Astrocyte of the hippocampus (primary cell): Measurements from ENCODE around the gene P4HB.
"Not testable (repeated sequence)": the region's sequence is repeated elsewhere in the genome, so short reads cannot be mapped to it uniquely, and the experiment has no call there.

Experiments used
- DNase-seq: peaks from one replicate; pipeline ENCODE4 v3.0.0; 2011; ENCODE audit warnings: low read depth, low spot score

P4HB gene

DNA sequence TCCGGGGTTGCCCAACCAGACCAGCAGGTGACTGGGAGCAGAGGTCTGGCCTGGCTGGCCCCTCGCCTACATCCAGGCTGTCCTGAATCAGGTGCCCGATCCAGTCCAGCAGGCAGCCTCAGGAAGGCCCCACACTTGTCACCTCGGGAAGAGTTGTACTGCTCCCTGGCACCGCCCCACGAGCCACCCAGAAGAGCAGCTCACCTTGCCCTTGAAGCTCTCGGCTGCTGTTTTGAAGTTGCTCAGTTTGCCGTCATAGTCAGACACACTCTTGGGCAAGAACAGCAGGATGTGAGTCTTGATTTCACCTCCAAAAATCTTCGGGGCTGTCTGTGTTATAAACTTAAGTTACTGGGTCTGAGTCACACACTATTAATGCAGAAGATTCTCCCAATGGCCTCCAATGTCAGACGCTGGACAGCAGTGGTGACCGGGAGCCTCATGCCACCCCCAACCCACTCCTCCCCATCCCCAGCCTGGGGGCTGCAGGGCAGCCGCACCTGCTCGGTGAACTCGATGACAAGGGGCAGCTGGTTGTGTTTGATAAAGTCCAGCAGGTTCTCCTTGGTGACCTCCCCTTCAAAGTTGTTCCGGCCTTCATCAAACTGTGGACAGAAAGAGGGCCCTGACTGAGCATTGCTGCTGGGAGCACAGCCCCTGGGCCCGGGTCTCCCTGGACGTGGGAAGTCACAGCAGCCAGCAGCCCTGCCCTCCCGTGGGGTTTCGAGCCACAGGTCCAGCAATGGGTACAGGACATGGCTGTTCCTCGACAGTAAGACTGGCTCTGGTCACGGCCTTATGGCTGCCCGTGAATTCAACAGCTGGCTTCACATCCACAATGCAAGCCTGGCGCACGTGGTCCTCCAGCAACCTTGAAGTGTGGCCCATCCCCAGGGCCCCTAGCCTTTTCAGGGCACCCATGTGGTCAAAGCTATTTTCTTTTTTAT, 13.3 kb downstream of the P4HB start:
- DNase-seq, result no peak

DNA sequence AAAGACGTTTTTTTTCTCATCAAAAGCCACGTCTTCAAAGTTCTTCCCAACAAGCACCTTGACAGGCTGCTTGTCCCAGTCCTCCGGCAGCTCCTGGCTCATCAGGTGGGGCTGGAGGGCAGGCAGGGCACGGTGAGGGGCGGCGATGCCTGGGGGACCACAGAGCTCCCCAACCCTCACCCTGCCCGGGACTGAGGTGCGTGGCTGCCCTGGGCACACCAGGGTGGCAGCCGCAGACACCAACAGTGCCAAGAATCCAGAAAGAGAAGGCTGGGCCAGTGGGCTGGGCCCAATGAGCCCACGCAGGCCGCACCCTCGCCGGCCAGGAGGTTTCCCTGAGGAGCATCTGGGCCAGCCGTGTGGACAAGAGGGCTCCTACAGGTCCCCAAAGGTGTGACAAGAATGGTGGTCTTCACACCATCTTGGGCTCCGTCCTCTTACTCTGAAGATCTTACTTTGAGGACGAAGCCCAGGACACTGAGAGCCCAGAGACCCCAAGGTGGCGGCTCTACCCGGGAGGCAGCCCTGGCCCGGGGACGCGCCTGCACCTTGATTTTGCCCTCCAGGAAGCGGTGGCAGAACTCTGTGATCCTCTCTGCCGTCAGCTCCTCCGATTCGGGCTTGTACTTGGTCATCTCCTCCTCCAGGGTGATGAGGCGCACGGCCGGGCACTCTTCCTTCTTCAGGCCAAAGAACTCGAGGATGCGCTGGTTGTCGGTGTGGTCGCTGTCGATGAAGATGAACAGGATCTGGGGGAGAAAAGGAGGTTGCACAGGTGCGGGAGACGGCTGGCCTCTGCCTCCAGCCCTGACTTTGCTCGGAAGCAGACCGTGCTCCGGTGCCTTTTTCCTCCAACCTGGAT, 14.2 kb downstream of the P4HB start:
- DNase-seq, result no peak

DNA sequence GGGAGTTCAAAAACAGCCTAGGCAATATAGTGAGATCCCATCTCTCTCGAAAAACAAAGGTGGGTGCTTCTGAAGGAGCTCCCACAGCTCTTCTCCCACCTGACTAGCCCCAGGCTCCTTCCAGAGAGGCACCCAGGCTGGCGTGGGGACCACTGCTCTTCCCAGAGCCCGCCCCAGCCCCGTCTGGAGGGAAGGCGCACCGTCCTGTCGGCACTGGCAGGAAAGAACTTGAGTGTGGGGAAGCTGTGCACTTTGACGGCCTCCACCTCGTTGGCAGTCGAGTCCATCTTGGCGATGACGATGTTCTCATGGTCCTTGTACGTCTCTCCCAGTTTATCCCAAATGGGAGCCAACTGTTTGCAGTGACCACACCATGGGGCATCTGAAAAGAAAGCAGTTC, 15.0 kb downstream of the P4HB start:
- DNase-seq, result no peak

DNA sequence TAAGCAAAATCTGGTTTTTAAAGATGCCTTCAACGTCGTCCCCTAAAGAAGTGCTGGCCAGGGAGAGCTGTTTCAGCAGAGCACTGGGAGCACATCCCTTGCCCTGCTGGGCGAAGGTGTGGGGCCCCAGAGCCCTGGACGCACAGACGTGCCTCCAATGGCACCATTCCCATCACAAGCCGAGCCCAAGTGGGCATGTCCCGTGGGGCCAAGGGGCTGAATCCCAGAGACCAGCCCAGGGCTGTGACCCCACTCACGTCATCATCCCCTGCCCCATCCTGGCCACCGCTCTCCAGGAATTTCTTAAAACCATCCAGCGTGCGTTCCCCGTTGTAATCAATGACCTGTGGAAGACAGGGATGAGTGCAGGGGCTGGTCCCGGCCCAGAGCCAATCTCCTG, 15.4 kb downstream of the P4HB start:
- DNase-seq, result no peak

DNA sequence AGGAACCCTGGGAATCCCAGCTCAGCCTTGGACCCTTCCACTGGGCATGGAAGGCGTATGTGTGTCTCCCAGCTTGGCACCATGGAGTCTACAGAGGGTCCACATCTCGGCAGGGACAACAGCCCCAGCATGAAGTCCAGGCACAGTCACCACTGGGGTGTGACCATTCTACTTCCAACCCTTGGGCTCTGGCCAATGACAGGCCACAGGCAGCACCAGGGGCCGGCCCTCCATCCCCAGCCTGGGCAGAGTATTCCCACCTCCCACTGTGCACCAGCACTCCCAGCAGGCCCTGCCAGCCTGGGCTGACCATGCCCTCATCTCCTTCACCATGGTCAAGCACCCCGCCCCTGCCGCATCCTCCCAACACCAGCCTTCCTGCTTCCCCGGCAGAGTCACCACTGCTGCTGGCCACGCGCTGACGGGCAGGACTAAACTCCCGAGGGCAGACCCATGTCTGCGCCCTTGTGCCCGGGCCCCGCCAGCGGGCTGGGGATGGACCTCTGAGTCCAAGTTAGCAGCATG, 15.9 kb downstream of the P4HB start:
- no peak for DNase-seq

DNA sequence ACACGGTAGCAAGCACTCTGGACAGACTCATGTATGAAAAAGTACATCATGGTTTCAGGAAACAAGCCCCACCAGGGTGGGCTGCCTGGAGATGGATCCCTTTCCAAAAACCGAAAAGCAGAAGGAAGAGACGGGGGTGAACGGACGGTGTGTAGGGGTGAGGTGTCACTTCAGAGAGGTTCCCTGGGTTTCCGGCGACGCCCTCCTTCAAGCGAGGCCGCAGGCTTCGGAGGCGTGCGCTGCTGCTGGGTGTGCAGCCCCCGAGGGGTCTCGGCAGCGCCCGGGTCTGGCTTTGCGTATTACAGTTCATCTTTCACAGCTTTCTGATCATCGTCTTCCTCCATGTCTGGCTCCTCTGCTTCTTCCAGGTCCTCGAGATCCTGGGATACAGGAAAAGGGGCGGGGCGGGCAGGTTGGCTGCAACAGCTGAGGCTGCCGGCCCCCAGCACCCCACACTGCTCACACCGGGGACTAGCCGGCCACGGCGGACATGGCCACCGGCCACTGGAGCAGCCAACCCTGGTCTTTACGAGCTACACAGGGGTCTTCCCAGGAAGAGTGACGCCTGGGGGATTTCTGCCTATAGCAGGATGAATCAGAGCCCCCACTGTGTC, 16.5 kb downstream of the P4HB start:
- no peak for DNase-seq

DNA sequence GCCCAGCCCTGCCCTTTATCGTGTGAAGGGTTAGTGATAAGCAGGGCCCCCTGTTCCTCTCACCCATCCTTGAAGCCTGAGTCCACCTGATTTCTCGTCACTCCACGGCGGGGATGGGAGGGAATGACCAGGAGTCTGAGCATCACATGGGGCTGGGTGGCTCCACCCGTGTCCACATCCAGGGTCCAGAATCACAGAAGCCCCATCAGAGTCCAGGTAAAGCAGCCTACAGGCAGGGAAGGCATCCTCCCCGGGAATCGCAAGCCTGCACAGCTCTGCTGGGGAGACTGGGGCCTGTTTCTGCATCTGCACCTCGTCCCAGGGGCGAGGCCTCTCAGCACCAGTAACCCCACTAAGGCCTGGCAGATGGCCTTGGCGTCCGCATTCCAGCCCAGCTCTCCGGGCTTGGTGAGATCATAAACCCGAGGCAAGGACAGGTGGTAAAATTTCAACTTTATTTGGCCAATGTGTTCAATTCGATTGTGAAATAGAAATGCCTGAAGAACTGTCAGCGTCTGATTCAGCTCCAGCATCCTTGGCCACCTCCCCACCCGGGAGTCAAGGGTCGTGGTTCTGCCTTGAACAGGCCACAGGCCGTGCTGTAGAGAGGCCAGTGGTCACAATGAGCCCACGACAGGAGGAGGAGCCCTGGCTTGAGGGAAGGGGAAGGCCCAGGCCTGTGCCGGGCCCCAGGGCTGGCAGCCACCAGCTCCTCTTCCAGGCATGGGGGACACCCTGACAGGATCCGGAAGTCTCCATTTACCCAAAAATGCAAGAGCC, 17.4 kb downstream of the P4HB start:
- DNase-seq, result no peak

DNA sequence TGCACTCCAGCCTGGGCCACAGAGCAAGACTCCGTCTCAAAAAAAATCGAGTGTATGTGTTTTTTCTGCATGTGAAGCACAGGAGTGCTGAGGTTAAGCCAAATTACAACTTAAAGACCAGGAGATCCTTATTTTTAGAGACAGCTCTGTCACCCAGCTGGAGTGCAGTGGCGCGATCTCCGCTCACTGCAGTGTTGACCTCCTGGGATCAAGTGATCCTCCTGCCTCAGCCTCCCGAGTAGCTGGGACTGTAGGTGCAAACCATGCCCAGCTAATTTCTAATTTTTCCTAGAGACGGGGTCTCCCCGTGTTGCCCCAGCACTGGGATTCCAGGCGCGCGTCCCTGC, 18.0 kb downstream of the P4HB start:
- no peak for DNase-seq

DNA sequence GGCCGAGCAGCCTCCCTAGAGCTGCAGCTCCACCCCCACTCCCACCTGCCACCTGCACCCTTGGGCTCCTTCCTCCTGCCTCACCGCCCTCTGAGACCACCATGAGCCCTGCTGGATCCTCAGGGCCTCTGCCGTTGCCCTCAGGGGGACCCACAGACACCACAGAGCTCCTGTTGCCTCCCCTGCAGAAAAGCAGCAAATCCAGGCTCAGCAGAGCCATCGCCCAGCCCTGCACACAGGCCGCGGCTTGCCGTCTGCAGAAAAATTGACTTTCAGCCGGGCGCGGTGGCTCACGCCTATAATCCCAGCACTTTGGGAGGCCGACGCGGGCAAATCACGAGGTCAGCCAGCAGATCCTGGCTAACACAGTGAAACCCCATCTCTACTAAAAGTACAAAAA, 18.5 kb downstream of the P4HB start:
- DNase-seq, result no peak

DNA sequence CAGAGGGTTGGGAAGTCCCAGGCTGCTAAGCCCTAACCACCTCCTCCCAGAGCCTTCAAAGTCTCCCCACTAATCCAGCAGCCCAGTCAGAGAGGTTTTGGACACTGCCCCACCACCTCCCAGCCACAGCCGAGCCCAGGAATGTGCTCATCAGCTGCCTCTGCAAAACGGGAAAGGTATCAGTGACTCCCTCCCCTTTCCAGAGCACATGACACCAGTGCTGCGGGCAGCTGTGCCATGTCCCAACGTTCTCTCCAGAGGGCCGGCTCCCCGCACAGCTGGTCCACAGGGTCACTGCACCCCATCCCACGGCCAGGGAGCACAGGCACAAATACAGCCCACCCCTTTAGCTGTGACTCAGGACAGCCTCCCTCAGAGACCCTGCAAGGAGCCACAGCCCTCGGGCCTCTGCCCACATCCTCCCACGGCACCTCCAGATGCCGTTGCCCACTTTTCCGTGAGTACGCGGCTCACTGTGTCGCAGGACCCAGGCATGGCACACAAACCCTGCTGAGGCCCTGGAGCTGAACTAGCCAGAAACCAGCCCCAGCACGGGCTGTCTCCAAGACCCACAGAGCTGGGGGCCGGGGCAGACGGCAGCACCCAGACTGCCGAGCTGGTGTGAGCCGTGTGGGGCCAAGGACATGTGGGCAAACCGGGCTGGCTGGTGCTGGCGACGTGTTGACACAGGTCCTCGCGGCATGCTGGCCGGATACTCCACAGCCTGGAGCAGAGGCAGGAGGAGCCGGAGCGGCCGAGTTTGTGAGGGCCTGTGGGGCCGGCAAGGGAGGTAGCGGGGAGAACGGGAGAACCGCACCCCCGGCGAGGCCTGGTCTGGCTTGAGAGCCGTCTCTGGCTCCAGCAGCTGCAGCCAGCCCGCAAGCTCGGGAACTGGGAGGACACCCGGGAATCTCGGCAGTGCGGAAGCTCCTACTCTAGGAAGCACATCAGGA, 19.2 kb downstream of the P4HB start:
- DNase-seq, result no peak

DNA sequence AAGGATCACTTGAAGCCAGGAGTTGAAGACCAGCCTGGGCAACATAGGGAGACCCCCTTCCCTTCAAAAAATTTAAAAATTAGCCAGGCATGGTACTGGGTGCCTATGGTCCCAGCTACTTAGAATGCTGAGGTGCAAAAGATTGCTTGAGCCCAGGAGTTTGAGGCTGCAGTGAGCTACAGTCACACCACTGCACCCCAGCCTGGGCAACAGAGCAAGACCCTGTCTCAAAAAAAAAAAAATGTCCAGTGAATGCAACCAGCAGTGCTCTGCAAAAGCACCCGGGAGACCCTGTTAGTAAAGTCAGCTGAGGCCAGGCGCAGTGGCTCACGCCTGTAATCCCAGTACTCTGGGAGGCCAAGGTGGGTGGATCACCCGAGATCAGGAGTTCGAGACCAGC, 20.3 kb downstream of the P4HB start:
- not testable (repeated sequence) for DNase-seq

DNA sequence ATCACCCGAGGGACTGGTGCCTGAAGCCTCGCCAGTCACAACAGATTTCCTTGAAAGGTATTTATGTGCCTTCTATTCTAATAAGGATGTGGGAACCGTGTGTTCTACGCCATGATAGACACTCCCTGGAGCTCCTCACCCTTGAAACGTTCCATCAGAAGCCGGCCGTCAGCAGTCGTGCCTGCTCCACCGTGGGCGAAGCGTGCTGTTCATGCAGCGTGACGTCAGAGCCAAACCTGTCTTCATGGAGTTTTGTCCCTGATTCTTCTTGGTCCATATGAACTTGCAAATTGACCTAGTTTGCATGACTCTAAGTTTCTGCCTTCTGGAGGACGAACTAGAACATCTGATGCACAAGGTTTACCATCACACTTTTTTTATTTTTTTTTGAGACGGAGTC, 21.0 kb downstream of the P4HB start:
- no peak for DNase-seq

DNA sequence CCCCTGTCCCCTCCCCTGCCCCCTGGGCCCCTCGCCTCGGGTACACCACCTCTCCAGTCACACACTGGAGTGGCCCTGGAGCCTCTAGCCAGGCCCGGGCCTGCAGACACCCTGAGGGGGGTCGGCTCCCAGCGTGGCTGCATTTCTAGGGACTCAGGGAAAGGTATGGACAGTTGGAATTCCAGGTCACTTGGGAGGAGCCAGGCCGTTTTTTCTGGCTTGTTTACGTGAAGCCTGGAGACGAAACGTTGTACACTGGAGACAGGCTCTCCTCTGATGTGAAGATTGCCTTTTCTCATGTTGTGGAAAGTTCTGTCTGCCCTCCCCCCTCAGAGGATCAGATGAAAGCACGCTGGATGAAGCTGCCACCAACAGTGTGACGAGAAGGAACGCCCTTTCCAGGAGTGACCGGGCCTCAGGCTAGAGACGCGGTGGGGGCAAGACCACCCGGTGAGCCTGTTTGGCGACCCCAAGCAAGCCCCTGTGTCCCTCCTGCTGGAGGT, 21.5 kb downstream of the P4HB start:
- DNase-seq, result no peak

DNA sequence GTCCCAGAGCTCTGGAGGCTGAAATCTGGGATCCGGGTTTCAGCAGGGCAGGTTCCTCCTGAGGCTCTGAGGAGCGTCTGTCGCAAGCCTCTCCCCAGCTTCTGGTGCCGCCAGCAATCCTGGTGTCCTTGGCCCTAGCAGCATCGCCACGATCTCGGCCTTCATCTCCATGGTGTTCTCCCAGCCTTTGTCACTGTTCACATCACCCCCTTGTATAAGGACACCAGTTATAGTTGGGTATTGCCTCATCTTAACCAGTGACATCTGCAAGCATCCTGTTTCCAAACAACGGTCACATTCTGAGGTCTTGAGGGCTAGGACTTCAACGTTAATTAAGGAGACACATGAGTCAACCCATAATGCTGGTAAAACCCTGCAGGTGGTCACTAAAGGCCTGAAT, 22.7 kb downstream of the P4HB start:
- no peak for DNase-seq

DNA sequence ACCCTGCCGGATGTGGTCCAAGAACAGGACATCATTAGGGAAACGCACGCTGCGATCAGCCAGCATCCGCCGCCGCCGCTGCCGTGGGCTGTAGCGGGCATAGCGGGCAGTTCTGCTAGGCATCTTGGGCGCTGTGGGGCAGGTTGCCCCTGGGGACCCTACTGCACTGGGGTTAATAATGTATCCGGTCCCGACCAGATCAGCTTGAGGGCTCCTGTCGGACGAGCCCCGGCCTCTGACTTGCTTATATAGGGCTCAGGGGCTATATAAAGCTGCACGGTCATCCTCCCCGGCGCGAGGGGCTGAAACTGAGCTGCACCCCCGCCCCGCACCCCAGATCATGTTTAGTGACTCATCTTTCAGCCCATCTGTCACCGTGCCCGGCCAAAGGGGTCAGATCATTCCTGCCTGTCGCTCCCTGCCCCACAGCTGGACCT, 25.5 kb downstream of the P4HB start, which contains the start of gene PPP1R27:
TSS of gene PPP1R27 (minus strand) at position 220 of the 437 bp plus-strand sequence. CDS start at position 123, 97 bp downstream.
- DNase-seq, result no peak

DNA sequence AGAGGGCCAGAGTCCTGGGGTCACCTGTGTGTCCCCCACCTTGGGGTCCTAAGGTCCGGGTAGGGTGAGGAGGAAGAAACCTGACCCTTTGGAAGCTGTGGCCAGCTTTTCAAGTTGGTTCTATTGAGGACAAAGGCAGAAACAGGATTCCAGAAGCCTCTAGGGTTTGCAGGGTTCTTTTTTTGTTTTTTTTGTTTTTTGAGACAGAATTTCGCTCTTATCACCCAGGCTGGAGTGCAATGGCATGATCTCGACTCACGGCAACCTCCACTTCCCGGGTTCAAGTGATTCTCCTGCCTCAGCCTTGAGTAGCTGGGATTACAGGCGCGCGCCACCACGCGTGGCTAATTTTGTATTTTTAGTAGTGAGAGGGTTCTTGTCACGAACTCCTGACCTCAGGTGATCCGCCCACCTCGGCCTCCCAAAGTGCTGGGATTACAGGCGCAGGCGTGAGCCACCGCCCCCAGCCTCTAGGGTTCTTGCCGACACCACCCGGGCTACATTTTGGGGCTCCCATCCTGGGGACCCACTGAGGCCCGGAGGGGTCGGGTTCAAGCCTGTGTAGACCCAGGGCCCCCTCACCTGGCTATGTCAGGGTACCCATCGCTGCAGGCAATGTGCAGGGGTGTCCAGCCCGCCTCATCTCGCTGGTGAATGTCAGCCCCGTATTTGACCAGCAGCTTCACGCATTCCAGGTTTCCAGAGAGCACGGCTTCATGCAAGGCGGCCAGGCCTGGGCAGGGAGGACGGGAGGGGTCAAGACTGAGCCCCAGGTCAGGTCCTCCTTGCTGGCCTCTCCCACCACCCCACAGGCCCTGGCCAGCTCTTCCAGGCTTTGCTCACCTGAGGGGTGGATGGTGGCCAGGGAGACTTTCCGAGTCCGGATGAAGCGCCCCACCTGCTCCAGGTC, 26.2 kb downstream of the P4HB start:
- no peak for DNase-seq

DNA sequence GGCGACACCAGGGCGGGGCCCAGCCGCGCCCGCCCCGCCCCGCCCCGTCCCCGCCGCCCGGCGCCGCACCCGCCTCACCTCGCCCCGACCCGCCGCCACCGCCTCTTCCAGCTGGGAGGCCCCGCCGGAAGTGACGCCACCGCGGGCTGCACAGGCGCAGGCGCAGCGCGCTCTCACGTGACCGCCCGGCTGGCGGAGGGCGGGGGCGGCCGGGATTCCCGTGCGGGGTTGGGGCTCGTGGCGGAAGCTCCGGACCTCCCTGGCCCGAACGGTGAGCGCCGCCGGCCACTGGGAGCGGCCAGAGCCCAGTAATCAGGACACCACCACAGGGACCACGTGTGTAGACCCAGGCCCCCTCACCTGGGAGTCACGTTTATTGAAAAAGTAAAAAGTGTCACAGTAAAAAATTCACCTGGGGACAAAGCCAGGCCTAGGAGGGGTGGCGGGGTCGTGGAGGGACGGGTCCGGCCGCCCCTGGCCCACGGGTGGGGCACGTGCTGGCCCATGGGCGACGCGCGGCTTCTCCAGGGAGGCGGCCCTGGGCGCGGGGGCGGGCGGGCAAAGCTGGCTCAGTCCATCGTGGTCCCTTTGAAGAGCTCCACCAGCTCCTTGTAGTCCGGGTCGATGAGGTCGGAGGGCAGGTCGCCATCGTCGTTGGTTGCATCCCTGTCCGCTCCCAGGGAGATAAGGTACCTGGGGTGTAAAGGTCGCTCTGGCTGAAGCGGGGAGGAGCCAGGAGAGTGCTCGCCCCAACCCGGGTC, 27.0 kb downstream of the P4HB start, which contains the start of gene MCRIP1:
TSS of gene MCRIP1 (minus strand) at position 132 of the 761 bp plus-strand sequence. CDS start 8,785 bp downstream, outside the sequence.
- DNase-seq, result peak; percentile 99
